LNCAP (cell line): ENCODE results near the gene TERF2IP.

ENCODE experiments used
- CTCF ChIP-seq: fragments of 450-650 bp; IDR thresholded peaks from 2 replicates; pipeline ENCODE4 v1.5.1; 2017; ENCODE audit warnings: mild to moderate bottlenecking

Gene TERF2IP

GRCh38 chr16:75617121-75617520 lies 30.5 kb upstream of the TERF2IP start:
- no peak for TF ChIP-seq CTCF

GRCh38 chr16:75618780-75619179 lies 28.8 kb upstream of the TERF2IP start:
- no peak for TF ChIP-seq CTCF

GRCh38 chr16:75620326-75621169 lies 27.0 kb upstream of the TERF2IP start:
- no peak for TF ChIP-seq CTCF

- peak; percentile 46 for TF ChIP-seq CTCF
Measured at GRCh38 chr16:75621170-75621477, 26.4 kb upstream of the TERF2IP start.

GRCh38 chr16:75622761-75623605 lies 24.6 kb upstream of the TERF2IP start, which contains the start of gene ADAT1:
Gene ADAT1, minus strand, starts transcription at chr16:75623281. Its CDS starts 2,482 bp downstream, at chr16:75620799.
- no peak for TF ChIP-seq CTCF

GRCh38 chr16:75624921-75625334 lies 22.6 kb upstream of the TERF2IP start:
- no peak for TF ChIP-seq CTCF

GRCh38 chr16:75626806-75627205 lies 20.8 kb upstream of the TERF2IP start:
- no peak for TF ChIP-seq CTCF
